ENCODE measurements around the gene ALPK1. TPM values are rescaled to one million over a fixed set of nuclear protein-coding genes. Genes with fewer than 3 reads are reported as not detected.
"Not testable (repeated sequence)": the region's sequence is repeated elsewhere in the genome, so short reads cannot be mapped to it uniquely, and the experiment has no call there.

Gene ALPK1
- total RNA-seq, 3 donors from 2014 or later = 2.6 to 4.0 (median 3.6) TPM

DNA sequence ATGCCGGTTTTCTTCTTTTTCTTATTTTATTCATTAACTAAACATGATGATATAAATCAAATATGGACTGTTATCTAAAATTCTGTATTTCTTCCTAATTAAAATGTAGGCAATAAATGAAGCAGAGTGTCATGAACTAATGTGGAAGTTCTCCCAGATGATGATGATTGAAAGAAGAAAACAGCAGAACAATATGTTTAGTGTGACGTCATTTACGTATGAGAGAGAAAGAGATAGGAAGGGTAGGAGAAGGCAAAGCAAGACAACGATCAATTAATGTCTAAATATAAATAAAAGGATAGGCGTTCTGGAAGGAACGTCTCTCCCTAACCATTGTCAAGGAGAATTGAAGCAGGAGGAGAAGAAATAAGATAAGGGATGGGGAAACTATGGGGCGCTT lies 113.6 kb downstream of the ALPK1 start:
- Mint-ChIP-seq H3K4me3 (no peak overlapping the region), H3K27me3 (ENCODE audit: low read depth) (no peaks in the 10 kb centered on the region)

DNA sequence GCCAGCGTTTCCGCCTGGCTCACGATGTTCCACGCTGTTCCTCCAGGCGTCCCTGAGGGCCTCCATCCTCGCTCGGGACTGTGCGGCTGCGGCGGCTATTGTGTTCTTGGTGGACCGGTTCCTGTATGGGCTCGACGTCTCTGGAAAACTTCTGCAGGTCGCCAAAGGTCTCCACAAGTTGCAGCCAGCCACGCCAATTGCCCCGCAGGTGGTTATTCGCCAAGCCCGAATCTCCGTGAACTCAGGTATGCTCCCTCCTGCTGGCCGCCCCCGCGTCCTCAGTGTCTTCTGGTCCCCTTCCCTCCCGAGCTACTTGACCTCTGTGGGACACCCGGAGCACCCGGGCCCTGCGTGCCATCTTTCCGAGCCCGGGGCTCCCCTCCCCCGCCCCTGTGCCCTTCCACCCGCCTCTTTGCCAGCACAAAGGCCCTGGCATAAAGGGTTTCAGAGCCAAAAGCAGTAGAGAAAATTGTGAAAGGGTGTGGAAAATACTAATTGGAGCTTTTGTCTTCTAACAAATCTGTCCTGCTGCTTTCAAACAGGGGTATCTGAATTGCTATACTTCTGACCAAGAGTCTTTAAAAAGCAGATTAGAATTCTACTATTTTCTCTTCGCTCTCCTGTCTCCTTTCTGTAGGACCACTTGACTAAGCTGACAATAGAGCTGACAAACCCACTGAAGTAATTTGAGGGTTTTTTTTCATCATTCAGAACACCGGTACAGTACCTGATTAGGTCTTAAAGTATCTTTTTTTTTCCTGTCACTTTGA lies 114.8 kb downstream of the ALPK1 start:
- ATAC-seq = no peak
- H3K9me3 Mint-ChIP-seq = peaks cover 4% of the 10 kb centered on the region
- H3K36me3 Mint-ChIP-seq (ENCODE audit: insufficient read depth) = peaks cover 23% of the 10 kb centered on the region

More for the DNA sequence above, 113.6 kb downstream of the ALPK1 start:
- H3K9me3 Mint-ChIP-seq = no peaks in the 10 kb centered on the region
- no peaks in the 10 kb centered on the region for H3K4me1 Mint-ChIP-seq (ENCODE audit: low read depth)
- DNase-seq (no peak), ATAC-seq (no peak)
- H3K36me3 Mint-ChIP-seq (ENCODE audit: insufficient read depth) = peaks cover 18% of the 10 kb centered on the region

DNA sequence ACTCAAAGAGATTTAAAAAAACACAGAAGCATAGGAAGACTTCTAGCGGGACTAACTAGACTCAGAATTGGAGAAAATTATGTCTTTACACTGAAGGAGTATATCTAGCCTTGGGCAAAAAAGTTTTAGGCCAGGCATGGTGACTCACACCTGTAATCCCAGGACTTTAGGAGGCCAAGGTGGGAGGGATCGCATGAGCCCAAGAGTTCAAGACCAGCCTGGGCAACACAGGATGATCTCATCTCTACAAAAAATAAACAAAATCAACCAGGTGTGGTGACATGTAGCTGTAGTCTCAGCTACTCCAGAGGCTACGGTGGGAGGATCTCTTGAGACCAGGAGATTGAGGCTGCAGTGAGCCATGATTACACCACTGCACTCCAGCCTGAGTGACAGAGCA lies 119.3 kb downstream of the ALPK1 start:
- no peaks in the 10 kb centered on the region for H3K27me3 Mint-ChIP-seq (ENCODE audit: low read depth)
- H3K36me3 Mint-ChIP-seq (ENCODE audit: insufficient read depth) = peaks cover 25% of the 10 kb centered on the region
- DNase-seq = no peak
- no peak for ATAC-seq
- H3K9me3 Mint-ChIP-seq = peaks cover 4% of the 10 kb centered on the region
- H3K4me1 Mint-ChIP-seq (ENCODE audit: low read depth) = no peaks in the 10 kb centered on the region
- H3K4me3 Mint-ChIP-seq = no peak overlapping the region

More for the DNA sequence above, 114.8 kb downstream of the ALPK1 start:
- H3K4me1 Mint-ChIP-seq (ENCODE audit: low read depth) = no peaks in the 10 kb centered on the region
- no peaks in the 10 kb centered on the region for H3K27me3 Mint-ChIP-seq (ENCODE audit: low read depth)
- no peak overlapping the region for H3K4me3 Mint-ChIP-seq
- no peak for DNase-seq

DNA sequence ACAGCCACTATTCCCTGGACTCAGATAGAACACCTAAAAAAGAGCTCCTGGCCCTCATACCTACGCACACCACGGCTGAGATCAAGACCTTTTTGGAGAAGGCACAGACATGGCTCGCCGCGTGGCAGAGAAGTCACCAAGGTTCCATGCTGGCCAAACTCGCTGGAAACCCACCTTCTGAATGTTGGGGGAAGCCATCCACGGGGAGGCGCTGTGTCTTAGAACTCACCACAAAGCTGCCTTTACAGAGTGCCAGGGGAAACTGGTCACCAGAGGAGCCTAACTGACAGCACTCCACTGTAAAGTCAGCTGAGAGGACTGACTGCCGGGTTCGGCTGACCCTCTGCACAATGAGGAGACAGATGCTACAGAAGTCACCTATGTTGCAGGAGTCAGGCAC lies 120.9 kb downstream of the ALPK1 start:
- DNase-seq (no peak), ATAC-seq (no peak)
- Mint-ChIP-seq H3K27me3 (ENCODE audit: low read depth) (no peaks in the 10 kb centered on the region), H3K36me3 (ENCODE audit: insufficient read depth) (peaks cover 25% of the 10 kb centered on the region), H3K4me3 (no peak overlapping the region), H3K4me1 (ENCODE audit: low read depth) (no peaks in the 10 kb centered on the region), H3K9me3 (peaks cover 4% of the 10 kb centered on the region)

DNA sequence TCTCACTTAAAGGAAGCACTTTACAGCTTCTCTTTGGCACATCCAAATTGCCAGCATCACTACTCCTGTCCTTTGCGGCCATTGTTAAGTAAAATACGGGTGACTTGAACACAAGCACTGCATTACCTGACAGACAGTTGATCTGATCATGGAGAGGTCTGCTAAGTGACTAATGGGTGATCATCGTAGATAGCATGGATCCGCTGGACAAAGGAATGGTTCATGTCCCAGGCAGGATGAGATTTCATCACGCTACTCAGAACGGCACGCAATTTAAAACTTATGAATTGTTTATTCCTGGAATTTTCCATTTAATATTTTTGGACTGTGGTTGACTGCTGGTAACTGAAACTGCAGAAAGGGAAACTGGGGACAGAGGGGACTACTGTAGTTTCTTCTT lies 124.7 kb downstream of the ALPK1 start:
- Mint-ChIP-seq H3K4me3 (no peak overlapping the region), H3K27me3 (ENCODE audit: low read depth) (no peaks in the 10 kb centered on the region), H3K36me3 (ENCODE audit: insufficient read depth) (peaks cover 14% of the 10 kb centered on the region), H3K4me1 (ENCODE audit: low read depth) (no peaks in the 10 kb centered on the region), H3K9me3 (no peaks in the 10 kb centered on the region)
- DNase-seq = no peak
- ATAC-seq = no peak

DNA sequence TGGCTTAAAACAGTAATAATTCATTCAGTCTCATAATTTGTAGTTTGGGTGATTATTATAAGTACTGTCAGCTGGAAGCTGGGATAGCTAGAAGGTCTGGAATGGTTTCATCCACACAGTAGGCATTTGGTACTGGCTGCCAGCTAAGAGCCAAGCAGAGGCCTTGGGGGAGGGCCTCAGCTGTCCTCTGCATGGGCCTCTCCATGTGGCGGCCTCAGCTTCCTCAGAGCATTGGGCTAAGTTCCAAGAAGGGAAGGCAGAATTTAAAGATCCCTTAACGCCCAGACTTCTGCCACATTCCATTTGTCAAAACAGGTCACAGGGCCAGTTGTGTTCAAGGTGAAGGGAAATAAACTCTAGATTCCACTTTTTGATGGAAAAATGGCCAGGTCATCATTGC lies 125.5 kb downstream of the ALPK1 start:
- peaks cover 17% of the 10 kb centered on the region for H3K36me3 Mint-ChIP-seq (ENCODE audit: insufficient read depth)
- no peak for DNase-seq
- ATAC-seq = no peak
- H3K4me3 Mint-ChIP-seq = no peak overlapping the region
- H3K9me3 Mint-ChIP-seq = no peaks in the 10 kb centered on the region
- H3K4me1 Mint-ChIP-seq (ENCODE audit: low read depth) = no peaks in the 10 kb centered on the region
- no peaks in the 10 kb centered on the region for H3K27me3 Mint-ChIP-seq (ENCODE audit: low read depth)

DNA sequence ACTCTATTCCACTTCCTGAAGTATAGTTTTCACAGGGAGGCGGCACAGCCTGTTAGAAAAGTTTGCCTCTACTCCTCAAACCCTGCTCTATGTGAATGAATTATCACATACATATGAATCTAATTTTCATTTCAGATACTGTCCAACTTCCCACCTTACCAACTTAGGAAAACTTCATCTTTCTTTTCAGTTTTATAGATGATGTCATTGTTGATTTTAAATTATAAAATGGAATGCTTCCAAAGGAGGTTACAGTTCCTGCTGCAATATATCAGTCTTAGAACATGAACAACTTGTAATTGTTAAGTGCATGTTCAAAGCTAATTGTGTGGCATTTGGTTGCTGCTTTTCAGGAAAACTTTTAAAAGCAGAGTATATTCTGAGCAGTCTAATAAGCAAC lies 126.4 kb downstream of the ALPK1 start:
- no peaks in the 10 kb centered on the region for H3K4me1 Mint-ChIP-seq (ENCODE audit: low read depth)
- H3K4me3 Mint-ChIP-seq = no peak overlapping the region
- no peaks in the 10 kb centered on the region for H3K9me3 Mint-ChIP-seq
- DNase-seq (no peak), ATAC-seq (no peak)
- peaks cover 22% of the 10 kb centered on the region for H3K36me3 Mint-ChIP-seq (ENCODE audit: insufficient read depth)
- H3K27me3 Mint-ChIP-seq (ENCODE audit: low read depth) = no peaks in the 10 kb centered on the region

DNA sequence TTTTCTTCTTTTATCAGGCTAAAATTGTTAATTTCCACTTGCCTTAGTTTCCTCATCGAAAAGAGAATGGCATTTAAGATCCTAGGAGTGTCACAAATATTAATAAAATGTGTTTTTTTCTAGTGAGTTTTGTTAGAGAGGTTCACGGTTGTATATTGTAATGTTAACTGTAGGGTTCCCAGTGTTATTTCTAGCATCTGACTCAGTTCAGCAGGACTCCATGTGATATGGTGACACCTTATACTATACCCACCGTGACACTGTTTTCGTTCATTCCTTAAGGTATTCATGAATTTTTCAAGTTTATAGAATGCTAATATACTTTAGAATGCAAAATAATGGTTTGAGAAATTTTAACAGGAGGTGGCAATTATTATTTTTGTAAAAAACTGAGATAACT lies 128.7 kb downstream of the ALPK1 start:
- DNase-seq (no peak), ATAC-seq (no peak)
- no peaks in the 10 kb centered on the region for H3K9me3 Mint-ChIP-seq
- no peaks in the 10 kb centered on the region for H3K4me1 Mint-ChIP-seq (ENCODE audit: low read depth)
- no peak overlapping the region for H3K4me3 Mint-ChIP-seq
- peaks cover 35% of the 10 kb centered on the region for H3K36me3 Mint-ChIP-seq (ENCODE audit: insufficient read depth)
- no peaks in the 10 kb centered on the region for H3K27me3 Mint-ChIP-seq (ENCODE audit: low read depth)

DNA sequence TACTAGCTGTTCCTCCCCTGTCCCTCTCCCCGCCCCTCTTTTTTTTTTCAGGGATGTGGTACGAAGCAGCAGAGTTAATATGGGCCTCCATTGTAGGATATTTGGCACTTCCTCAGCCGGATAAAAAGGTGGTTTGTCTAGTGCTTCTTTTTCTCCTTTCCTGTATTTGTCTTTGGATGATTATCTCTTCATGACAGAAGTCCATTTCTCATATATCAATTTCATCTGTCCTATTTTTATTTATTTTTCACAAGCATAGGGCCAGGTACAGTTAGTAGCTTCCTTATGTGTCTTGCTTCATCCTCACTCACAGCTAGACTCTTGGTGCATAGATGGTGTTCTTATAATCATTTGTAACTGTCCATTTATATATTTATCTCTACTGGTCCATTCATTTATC lies 129.2 kb downstream of the ALPK1 start:
- H3K4me3 Mint-ChIP-seq = no peak overlapping the region
- H3K27me3 Mint-ChIP-seq (ENCODE audit: low read depth) = no peaks in the 10 kb centered on the region
- peaks cover 34% of the 10 kb centered on the region for H3K36me3 Mint-ChIP-seq (ENCODE audit: insufficient read depth)
- DNase-seq (no peak), ATAC-seq (no peak)
- no peaks in the 10 kb centered on the region for H3K9me3 Mint-ChIP-seq
- no peaks in the 10 kb centered on the region for H3K4me1 Mint-ChIP-seq (ENCODE audit: low read depth)

DNA sequence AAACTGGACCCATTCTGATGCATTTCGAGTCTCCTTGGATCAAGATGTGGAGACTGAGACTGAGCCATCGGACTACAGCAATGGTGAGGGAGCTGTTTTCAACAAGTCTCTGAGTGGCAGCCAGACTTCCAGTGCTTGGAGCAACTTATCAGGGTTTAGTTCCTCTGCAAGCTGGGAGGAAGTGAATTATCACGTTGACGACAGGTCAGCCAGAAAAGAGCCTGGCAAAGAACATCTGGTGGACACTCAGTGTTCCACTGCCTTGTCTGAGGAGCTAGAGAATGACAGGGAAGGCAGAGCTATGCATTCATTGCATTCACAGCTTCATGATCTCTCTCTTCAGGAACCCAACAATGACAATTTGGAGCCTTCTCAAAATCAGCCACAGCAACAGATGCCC lies 134.0 kb downstream of the ALPK1 start:
- H3K9me3 Mint-ChIP-seq = no peaks in the 10 kb centered on the region
- no peaks in the 10 kb centered on the region for H3K27me3 Mint-ChIP-seq (ENCODE audit: low read depth)
- no peaks in the 10 kb centered on the region for H3K4me1 Mint-ChIP-seq (ENCODE audit: low read depth)
- H3K4me3 Mint-ChIP-seq = no peak overlapping the region
- ATAC-seq (no peak), DNase-seq (no peak)
- H3K36me3 Mint-ChIP-seq (ENCODE audit: insufficient read depth) = peaks cover 40% of the 10 kb centered on the region

DNA sequence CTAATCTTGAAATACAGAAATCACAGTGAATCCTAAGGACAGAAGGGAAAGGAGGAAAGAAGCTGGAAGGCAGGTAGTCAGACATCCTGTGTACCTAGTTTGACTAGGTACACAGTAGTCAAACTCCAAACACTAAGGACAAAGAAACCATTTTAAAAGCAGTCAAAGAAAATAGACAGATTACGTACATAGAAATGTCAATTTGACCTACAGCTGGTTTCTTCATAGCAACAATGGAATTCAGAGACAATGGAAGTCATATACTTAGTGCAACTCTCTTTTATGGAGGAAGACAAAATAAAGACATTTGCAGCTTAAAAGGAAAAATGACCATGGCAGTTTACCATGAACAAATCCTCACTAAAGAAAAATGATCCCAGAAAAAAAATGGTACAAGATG lies 139.8 kb downstream of the ALPK1 start:
- Mint-ChIP-seq H3K4me1 (ENCODE audit: low read depth) (no peaks in the 10 kb centered on the region), H3K27me3 (ENCODE audit: low read depth) (no peaks in the 10 kb centered on the region), H3K36me3 (ENCODE audit: insufficient read depth) (peaks cover 55% of the 10 kb centered on the region), H3K4me3 (no peak overlapping the region), H3K9me3 (peaks cover 4% of the 10 kb centered on the region)
- ATAC-seq (no peak), DNase-seq (no peak)

DNA sequence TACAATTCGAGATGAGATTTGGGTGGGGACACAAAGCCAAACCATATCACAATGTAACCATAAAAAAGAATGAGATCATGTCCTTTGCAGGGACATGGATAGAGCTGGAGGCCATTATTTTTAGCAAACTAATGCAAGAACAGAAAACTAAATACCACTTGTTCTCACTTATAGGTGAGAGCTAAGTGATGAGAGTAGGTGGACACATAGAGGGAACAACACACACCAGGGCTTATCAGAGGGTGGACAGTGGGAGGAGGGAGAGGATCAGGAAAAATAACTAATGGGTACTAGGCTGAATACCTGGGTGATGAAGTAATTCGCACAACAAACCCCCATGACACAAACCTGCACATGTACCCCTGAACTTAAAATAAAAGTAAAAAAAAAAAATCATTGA lies 145.1 kb downstream of the ALPK1 start:
- peaks cover 33% of the 10 kb centered on the region for H3K9me3 Mint-ChIP-seq
- not testable (repeated sequence) for DNase-seq; ATAC-seq; H3K4me3 Mint-ChIP-seq; H3K27me3 Mint-ChIP-seq (ENCODE audit: low read depth); H3K4me1 Mint-ChIP-seq (ENCODE audit: low read depth)
- H3K36me3 Mint-ChIP-seq (ENCODE audit: insufficient read depth) = peaks cover 50% of the 10 kb centered on the region

DNA sequence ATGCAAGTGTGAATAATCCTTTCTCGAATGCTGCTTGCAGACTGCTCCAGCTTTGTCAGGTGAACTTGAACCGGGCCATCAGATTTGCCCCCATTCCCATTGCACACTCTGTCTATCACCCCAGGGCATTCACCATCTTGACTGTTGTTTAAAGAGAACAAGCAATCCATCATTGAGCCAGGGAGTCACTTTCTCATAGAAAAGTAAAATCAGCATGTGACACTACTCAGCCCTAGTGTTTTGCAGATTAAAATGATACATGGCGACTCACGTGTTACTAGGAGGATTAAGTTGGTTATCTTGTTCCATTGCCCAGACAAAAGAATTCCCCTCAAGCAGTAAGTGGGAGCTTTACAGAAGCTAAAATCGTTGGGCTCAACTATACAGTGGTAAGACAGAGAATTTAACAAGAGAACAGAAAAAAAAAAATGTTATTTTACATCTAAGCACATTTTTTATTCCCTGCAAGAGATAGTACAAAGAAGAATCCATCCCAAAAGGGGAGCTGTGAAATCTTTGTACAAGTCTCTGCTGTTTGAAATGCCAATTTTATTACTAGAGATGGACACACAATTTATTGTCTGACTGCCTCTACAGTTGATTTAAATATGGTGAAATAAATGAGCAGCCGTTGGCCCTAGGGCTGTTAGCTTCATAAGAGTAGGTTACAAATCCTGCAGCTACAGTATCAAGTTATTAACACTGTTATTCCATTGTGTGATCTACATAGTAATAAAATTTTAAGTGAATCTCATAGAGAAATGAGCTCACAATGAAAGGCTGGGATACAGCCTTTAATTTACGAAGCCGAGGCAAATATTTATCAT lies 151.3 kb downstream of the ALPK1 start:
- ATAC-seq = no peak

DNA sequence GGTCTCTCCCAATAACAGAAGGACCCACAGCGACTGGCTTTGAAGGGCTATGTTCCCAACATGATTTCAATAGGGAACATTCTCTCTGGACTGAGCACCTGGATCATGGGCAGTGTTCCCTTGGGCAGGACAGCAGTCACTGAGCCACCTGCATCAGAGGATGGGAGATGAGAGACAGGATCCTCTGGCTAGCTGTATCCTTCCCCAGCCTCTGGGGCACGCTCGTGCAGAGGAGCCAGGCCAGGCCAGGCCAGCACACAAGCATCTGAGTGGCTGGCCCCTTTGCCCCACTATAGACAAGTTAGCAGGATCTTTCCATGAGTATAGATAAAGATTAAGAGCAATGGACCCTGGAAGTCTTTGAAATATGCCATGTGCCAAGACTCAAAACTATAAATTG lies 152.5 kb downstream of the ALPK1 start:
- no peak for ATAC-seq
- no peak overlapping the region for H3K4me3 Mint-ChIP-seq
- peaks cover 3% of the 10 kb centered on the region for H3K36me3 Mint-ChIP-seq (ENCODE audit: insufficient read depth)
- no peaks in the 10 kb centered on the region for H3K4me1 Mint-ChIP-seq (ENCODE audit: low read depth)
- H3K27me3 Mint-ChIP-seq (ENCODE audit: low read depth) = no peaks in the 10 kb centered on the region
- H3K9me3 Mint-ChIP-seq = peaks cover 13% of the 10 kb centered on the region
- no peak for DNase-seq

More for the DNA sequence above, 151.3 kb downstream of the ALPK1 start:
- no peak for DNase-seq
- Mint-ChIP-seq H3K4me3 (no peak overlapping the region), H3K36me3 (ENCODE audit: insufficient read depth) (peaks cover 4% of the 10 kb centered on the region), H3K4me1 (ENCODE audit: low read depth) (no peaks in the 10 kb centered on the region), H3K27me3 (ENCODE audit: low read depth) (no peaks in the 10 kb centered on the region), H3K9me3 (peaks cover 21% of the 10 kb centered on the region)

DNA sequence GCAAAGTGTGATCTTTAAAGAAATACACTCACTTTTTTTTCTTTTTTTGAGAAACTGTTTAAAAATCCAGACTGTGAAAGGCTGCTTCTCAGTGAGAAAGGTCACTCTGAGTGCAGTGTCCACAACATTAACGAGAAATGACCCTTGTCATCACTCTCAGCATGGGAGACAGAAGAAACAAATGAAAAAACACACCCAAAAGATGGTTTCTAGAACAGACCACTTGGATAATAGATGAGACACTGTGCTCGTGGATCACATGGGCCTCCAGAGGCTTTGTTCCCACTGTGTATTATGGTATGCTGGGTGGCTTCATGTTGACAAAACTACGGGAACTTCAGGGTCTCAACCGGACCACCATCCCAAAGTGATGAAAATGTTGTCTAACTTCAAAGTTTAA lies 153.9 kb downstream of the ALPK1 start:
- no peak for ATAC-seq
- Mint-ChIP-seq H3K27me3 (ENCODE audit: low read depth) (peaks cover 2% of the 10 kb centered on the region), H3K4me3 (no peak overlapping the region), H3K4me1 (ENCODE audit: low read depth) (no peaks in the 10 kb centered on the region), H3K36me3 (ENCODE audit: insufficient read depth) (peaks cover 3% of the 10 kb centered on the region), H3K9me3 (peaks cover 4% of the 10 kb centered on the region)
- DNase-seq = no peak
